HG03039 (cell line): ENCODE data around the gene ELFN1.
"Not testable (repeated sequence)": the region's sequence is repeated elsewhere in the genome, so short reads cannot be mapped to it uniquely, and the experiment has no call there.

ENCODE experiments used
- ATAC-seq: cut with Tn5 transposase; IDR thresholded peaks from one replicate; pipeline ENCODE4 v1.9.1; 2021; ENCODE audit warnings: mild to moderate bottlenecking, moderate library complexity; ENCODE audit not compliant: unreplicated experiment

ELFN1 gene

GRCh38 chr7:1752111-1752510 lies 82.0 kb downstream of the ELFN1 start:
- ATAC-seq = no peak

DNA sequence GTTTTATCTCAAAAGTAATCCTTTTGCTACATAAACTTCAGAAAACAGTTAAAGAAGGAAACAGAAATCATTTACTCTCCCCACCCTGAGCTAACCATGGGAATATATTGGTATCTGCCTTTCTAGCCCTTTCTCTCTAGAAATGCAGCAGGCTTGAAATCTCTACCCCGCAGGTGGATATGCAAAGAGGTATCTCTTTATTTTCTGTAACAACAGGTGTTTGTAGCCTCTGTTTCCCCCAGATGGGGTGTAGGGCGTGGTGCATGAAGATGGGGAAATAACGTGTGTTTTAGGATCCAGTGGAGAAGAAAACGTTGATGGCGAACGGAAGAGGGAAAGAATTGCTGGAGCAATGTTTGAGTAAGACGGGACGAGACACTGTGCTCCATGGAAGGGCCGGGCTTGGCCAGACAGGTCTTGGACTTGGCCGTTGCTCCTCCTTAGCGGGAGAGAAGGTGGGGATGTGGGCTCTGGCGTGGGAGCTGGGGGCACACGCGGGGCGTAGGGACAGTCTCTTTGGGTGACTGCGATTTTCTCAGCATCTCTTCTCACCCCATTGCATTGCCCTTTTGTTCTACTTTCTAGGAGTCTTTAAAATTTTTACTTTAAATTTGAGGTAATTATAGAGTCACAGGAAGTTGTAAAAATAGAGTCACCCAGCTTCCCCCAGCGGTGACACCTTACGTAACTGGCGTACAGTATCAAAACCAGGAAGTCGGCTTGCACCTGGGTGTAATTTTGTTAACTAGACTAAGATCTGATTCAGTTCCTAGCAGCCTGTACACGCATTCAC lies 82.9 kb downstream of the ELFN1 start:
- ATAC-seq = no peak

DNA sequence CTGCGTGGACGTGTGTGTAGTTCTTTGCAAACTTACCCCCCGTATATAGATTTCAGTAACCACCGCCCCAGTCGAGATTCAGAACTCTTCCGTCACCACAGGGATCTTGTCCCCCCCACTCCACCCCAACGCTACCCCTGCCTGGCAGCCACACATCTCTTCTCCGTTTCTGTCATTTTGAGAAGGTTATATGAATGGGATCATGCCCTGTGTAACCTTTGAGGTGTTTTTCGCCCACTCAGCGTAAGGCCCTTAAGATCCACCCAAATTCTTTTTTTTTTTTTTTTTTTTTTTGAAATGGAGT lies 83.4 kb downstream of the ELFN1 start:
- no peak for ATAC-seq

- no peak for ATAC-seq
These were observed 84.3 kb downstream of the ELFN1 start for GRCh38 chr7:1754345-1754908.

DNA sequence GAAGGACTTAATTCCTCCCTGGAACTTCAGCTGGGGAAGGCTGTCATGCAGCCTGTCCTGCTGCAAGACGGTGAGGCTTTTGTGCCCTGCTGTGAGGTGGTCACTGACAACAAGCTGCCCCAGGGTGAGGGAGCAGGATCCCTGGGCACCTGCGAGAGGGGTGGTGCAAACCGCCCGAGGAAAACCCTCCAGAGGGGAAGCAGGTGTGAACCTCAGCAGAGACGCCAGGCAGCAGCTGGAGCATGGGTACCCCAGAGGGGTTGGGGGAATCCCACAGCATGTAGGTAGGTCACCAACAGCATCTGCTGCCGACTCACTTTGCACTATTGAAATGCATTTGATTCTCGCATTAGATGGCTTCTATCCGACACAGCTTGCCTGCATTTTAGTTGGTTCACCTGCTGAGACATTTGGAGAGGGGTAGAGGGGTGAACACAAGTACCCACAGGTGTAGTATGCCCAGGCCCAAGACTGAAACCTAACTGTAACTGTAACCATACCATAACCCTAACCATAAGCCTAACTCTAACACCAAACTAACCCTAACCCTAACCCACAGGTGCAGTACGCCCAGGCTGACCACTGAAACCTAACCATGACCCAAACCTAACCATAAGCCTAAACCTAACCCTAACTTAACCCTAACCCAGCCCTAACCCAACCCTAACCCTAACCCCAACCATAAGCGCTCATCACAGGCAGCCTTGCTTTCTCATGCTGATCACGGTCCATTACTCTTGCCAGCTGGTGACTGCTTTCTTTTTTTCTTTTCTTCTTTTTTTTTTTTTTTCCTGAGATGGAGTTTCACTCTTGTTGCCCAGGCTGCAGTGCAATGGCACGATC lies 85.9 kb downstream of the ELFN1 start:
- no peak for ATAC-seq

GRCh38 chr7:1757601-1758000 lies 87.5 kb downstream of the ELFN1 start:
- ATAC-seq = no peak

- ATAC-seq = no peak
These were observed 88.2 kb downstream of the ELFN1 start for GRCh38 chr7:1758028-1758858.

DNA sequence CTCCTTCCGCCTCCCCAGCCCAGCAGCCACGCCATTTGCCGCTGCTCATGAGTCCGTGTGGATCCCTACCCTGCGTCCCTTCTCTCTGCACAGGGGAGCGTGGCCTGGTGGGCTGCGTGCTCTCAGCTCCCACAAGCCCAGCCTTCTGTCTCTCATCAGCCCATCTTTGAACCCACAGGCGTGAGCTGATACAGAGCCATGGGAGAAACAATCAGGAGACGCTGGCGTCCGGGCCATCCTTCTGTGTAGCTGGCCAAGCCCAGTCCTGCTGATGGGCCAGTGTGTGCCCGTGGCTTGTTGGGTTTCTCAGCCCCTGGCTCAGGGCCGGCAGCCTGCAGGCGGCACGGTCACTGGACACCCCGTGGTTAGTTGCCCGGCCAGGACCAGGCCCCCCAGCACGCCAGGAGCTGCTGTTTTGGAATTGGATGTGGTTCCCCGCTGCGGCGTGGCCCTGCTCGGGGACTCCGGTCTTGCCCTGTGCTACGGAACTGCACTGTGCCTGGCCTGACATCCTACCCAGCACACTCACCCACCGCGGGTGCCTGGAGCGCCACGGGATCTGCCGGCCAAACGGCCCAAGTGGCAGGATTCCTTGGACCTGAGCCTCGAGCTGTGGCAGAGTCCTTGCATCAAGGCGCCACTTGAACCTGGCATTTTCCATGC lies 88.9 kb downstream of the ELFN1 start:
- ATAC-seq = no peak

GRCh38 chr7:1761097-1761496 lies 91.0 kb downstream of the ELFN1 start:
- ATAC-seq = no peak

- ATAC-seq = no peak
These were observed 91.7 kb downstream of the ELFN1 start for GRCh38 chr7:1761774-1762173.

DNA sequence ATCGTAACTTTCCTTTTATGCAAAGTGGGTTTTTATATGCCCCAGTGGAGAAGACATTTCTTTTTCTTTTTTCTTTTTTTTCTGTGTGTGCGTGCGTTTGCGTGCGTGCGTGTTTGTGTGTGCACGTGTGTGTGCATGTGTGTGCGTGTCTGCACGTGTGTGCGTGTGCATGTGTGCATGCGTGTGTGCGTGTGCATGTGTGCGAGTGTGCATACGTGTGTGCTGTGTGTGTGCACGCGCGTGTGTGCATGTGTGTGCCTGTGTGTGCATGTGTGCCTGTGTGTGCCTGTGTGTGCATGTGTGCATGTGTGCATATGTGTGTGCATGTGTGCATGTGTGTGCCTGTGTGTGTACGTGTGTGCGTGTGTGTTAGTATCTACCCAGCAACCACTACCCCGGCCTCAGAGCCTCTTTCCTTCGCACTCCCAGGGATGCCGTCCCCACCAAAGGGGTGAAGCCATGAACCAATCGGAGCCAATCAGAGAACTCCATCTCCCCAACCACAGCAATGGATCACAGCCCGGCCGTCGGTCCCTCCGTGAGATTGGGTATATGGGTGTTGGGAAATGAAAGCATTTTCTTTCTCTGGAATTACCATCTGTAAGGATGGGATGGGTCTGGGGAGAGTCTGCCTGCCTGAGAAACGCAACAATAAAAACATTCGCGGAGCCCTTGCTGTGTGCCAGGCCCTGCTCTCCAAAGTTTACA lies 92.3 kb downstream of the ELFN1 start:
- no peak for ATAC-seq

- ATAC-seq = no peak
These were observed 93.0 kb downstream of the ELFN1 start for GRCh38 chr7:1763033-1763432.

DNA sequence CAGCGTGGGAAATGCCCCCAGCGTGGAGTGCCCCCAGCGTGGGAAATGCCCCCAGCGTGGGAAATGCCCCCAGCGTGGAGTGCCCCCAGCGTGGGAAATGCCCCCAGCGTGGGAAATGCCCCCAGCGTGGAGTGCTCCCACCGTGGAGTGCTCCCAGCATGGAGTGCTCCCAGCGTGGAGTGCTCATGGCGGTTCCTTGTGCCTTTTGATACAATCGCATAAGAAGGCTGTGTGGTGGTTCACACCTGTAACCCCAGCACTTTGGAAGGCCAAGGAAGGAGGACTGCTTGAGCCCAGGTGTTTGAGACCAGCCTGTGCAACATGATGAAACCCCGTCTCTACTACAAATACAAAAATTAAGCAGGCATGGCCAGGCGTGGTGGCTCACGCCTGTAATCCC lies 93.8 kb downstream of the ELFN1 start:
- ATAC-seq = not testable (repeated sequence)

DNA sequence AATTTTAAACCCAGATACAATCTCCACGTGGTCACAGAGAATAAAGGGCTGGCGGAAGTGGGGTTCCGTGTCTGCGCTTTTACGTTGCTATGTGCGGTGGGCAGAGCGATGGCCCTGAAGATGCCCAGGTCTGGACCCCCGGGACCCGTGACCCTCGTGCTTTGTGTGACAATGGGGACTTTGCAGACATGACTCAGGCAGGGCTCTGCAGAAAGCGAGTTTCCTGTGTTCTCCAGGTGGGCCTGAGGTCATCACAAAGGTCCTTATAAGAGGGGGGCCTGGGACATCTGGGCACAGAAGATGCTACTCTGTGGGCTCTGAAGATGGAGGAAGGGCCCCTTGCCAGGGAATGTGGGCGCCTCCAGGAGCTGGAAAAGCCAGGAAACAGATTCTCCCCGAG lies 95.3 kb downstream of the ELFN1 start:
- no peak for ATAC-seq

DNA sequence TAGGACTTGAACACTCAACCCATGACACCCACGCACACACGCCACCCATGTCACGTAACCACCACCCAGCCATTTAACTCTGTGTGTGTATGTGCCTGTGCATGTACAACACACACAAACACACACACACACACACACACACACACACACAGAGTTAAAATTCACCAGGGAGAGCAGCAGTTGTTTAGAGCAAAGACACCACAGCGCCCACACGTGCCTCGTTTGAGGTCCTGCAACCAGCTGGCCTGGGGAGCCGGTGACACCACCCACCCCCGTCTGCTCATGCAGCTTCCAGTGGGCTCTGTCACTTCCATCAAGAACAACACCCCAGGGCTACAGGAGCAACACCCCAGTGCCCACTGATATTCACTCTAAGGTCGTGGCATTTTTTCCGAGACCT lies 97.4 kb downstream of the ELFN1 start:
- no peak for ATAC-seq

- ATAC-seq = no peak
These were observed 98.8 kb downstream of the ELFN1 start for GRCh38 chr7:1768832-1769231.

DNA sequence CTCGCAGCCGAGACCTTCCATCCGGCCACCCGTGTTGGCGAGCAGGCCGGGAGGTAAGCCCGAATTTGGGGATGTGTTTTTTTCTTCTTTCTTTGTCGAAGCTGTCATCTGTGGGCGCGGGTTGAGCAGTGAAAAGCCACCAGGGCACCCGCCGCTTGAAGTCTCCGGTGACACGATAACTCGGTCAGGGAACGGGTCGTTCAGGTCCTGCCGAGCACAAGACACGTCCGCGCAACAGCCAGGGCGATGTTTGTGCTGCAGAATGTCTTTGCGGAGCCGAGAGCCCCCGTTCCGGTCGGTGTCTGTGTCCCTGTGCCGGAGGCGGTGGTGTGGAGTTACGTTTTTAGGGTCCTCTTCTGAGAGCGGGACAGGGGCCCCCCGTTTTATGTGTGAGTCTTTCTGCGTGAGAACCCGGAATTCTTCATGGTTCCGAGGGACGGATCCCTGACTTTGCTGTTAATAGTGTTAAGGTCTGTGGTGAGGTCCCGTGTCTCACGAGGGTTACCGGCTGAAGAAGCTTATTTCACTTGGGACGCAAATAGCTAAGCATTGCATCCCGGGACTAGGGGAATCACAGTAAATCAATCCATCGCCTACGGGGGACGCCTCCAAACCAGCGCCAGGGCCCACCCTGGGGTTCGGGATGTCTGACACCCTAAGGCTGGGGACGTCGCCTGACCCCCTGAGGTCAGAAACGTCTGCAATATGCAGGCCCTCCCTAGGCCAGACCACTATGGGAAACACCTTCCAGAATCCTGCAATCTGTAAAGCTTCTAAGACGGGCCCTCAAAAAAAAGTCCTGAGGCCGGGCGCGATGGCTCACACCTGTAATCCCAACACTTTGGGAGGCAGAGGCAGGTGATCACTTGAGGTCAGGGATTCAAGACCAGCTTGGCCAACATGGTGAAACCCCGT lies 99.5 kb downstream of the ELFN1 start:
- no peak for ATAC-seq

- ATAC-seq = no peak
These were observed 100.3 kb downstream of the ELFN1 start for GRCh38 chr7:1770331-1770730.

DNA sequence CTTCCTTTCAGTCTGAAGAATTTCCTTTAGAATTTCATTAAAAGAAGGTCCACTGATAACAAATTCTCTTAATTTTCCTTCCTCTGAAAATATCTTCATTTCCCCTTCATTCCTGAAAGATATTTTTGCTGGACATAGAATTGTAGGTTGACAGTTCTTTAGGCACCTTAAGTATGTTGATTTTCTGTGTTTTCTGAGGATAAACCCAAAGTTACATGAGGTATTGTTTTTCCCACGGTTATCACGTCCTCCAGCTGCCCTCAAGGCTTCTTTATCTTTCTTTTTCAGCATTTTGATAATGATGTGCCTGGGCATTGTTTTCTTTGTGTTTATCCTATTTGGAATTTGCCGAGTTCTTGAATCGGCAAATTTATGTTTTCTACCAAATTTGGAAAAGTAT lies 105.3 kb downstream of the ELFN1 start:
- no peak for ATAC-seq
